Measurements from ENCODE around the gene CFI. TPM values are rescaled to one million over a fixed set of nuclear protein-coding genes. Genes with fewer than 3 reads are reported as not detected.

Gene CFI
- total and polyA plus RNA-seq, 2 of the 8 experiments (the other 6 are each of a cell fraction or from before 2014, with no cell fraction given): not detected

GRCh38 chr4:109698656-109699055 is 103.1 kb downstream of the CFI start:
- no peak for DNase-seq (ENCODE audit: low read depth in 1 of 2, low spot score in 2 of 2)
- Histone ChIP-seq H3K27ac (ENCODE audit: low read depth, low read length) (no peak overlapping the region), H3K4me3 (ENCODE audit: extremely low read depth in 1 of 4, insufficient read depth in 2 of 4, low read depth in 3 of 4, low read length in 4 of 4) (no peak overlapping the region), H3K4me1 (replicated peaks in 1 of 4; ENCODE audit: control insufficient read depth in 3 of 4, insufficient read depth in 4 of 4, low read length in 3 of 4) (peaks cover 0 to 6% (median 3%) of the 10 kb centered on the region in 4 experiments), H3K27me3 (replicated peaks in 1 of 4; ENCODE audit: control insufficient read depth in 3 of 4, extremely low read depth in 1 of 4, insufficient read depth in 3 of 4, low read length in 3 of 4) (no peaks in the 10 kb centered on the region), H3K18ac (ENCODE audit: extremely low read depth, low read length) (no peak overlapping the region), H3K23me2 (ENCODE audit: low read depth, low read length) (peaks cover 10% of the 10 kb centered on the region; the same call in 1 of the 2 replicates), H2BK120ac (replicated peaks; ENCODE audit: low read depth, low read length) (no peak overlapping the region), H4K91ac (replicated peaks; ENCODE audit: insufficient read length, low read length) (no peak overlapping the region), H4K20me1 (replicated peaks in 1 of 2; ENCODE audit: control insufficient read depth in 1 of 2, insufficient read depth in 2 of 2, low read length in 2 of 2) (no peaks in the 10 kb centered on the region), H3K36me3 (ENCODE audit: control insufficient read depth in 2 of 4, insufficient read depth in 4 of 4, low read length in 3 of 4) (peaks cover 3 to 23% (median 10%) of the 10 kb centered on the region in 4 experiments; a peak in 5 of 8 replicates), H2AFZ (ENCODE audit: low read length) (no peak overlapping the region), H4K8ac (ENCODE audit: extremely low read depth, insufficient read depth, low read length) (no peak overlapping the region), H2BK15ac (ENCODE audit: low read length) (no peak overlapping the region), H2BK12ac (ENCODE audit: low read depth, low read length) (no peak overlapping the region), H3K79me2 (ENCODE audit: control insufficient read depth in 1 of 2, insufficient read depth in 2 of 2, low read length in 2 of 2) (peaks cover 0 to 16% of the 10 kb centered on the region in 2 experiments; a peak in 2 of 4 replicates), H3K4ac (replicated peaks; ENCODE audit: insufficient read length, low read depth, low read length) (no peak overlapping the region), H3K79me1 (ENCODE audit: low read depth, low read length) (no peaks in the 10 kb centered on the region), H2BK20ac (ENCODE audit: low read length) (no peak overlapping the region), H2BK5ac (ENCODE audit: low read depth, low read length) (no peak overlapping the region), H3K14ac (ENCODE audit: insufficient read length) (no peak overlapping the region), H3K56ac (replicated peaks; ENCODE audit: insufficient read length, low read depth, low read length) (no peak overlapping the region), H3K23ac (ENCODE audit: insufficient read length) (no peak overlapping the region), H4K5ac (ENCODE audit: insufficient read length, low read depth, low read length) (no peak overlapping the region), H3K9ac (replicated peaks in 1 of 4; ENCODE audit: extremely low read depth in 1 of 4, low read depth in 3 of 4, low read length in 3 of 4) (no peak overlapping the region), H3K9me3 (ENCODE audit: insufficient read depth in 2 of 2, low read depth in 1 of 2, low read length in 1 of 2) (no peaks in the 10 kb centered on the region), H3K4me2 (ENCODE audit: insufficient read depth in 1 of 2, low read depth in 2 of 2, low read length in 2 of 2) (no peak overlapping the region), H2AK5ac (ENCODE audit: low read depth, low read length) (no peak overlapping the region)
- TF ChIP-seq PHF8 (conservative IDR thresholded peaks at IDR 0.05; ENCODE audit: low read depth, low read length) (no peak), EZH2 (IDR thresholded peaks at IDR 0.05; ENCODE audit: low read depth, low read length, severe bottlenecking) (no peak), CHD1 (IDR thresholded peaks at IDR 0.05; ENCODE audit: low read depth, low read length) (no peak), JUN (IDR thresholded peaks at IDR 0.05; ENCODE audit: low read depth, low read length) (no peak)
- ChIA-PET POLR2A (ENCODE audit: partially characterized antibody) (interaction anchor here (1.3 kb wide), 1 partner anchor 17 kb away, joined by 4 read pairs; no protein-coding TSS in a partner anchor), CTCF (ENCODE audit: partially characterized antibody) (interaction anchor here (1.1 to 1.7 kb wide), 3 partner anchors 9 to 124 kb away, joined by 3 to 5 read pairs (median 4); no protein-coding TSS in a partner anchor)
- no peak for FAIRE-seq
- 92% methylated on average over 1 of the region's 1 CpG; no CpG with 5 or more reads in 1 of the 2 experiments for WGBS, 2 experiments (ENCODE audit: extremely low coverage in 1 of 2, insufficient coverage in 1 of 2, insufficient read length in 1 of 2, insufficient replicate concordance in 2 of 2, low coverage in 1 of 2, low lambda C conversion rate in 2 of 2, missing lambda C conversion rate in 1 of 2)

Data from H1 (cell line).